ENCODE data around the gene RAP1GAP2.

The RAP1GAP2 gene

DNA sequence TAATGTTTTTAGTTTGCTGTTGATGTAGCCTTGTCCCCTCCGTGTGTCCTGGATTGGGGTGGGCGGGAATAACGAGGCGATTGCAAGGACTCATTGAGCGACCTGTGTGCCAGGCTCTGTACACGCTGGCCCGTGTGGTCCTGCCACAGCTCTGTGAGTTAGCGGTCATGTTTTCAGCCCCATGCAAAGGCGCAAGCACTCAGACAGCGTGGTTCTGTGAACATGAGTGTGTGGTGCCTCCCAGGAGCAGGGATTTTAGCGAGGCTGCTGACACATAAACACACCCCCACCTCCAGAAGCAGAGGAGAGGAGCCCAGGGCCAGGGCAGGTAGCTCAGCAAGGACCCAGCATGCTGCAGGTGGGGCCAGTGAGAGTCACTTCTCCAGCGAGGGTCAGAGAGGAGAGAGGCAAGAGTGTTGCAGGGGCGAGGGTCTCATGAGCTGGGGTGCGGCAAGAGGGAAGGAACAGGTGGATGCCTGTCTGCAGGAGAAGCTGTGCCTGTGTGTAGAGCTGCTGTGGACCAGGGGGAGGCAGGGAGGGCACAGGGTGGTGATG is 151.8 kb downstream of the RAP1GAP2 start:
- DNase-seq (ENCODE audit: low spot score): no peak

- no peak for DNase-seq (ENCODE audit: low spot score)
Measured at GRCh38 chr17:2948721-2949468, 152.7 kb downstream of the RAP1GAP2 start.

DNA sequence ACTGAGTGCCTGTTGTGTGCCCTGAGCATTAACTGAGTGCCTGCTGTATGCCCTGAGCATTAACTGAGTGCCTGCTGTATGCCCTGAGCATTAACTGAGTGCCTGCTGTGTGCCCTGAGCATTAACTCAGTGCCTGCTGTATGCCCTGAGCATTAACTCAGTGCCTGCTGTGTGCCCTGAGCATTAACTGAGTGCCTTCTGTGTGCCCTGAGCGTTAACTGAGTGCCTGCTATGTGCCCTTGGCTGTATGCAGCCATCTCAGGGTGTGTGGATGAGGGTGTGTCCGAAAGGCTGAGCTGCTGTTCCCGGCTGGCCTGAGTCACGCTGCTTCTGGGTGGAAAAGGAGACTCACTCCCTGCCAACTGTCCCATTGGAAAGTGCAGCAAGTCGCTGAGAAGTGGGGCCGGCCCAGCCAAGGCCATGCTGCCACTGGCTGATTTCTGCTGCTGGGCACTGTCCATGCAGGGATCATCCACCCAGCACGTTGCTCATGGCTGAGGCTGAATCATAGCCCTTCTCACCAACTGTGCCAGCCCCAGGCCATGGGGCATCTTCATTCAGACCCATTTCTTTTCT is 153.3 kb downstream of the RAP1GAP2 start:
- DNase-seq (ENCODE audit: low spot score): no peak

GRCh38 chr17:2950846-2951245 is 154.6 kb downstream of the RAP1GAP2 start:
- DNase-seq (ENCODE audit: low spot score): no peak

DNA sequence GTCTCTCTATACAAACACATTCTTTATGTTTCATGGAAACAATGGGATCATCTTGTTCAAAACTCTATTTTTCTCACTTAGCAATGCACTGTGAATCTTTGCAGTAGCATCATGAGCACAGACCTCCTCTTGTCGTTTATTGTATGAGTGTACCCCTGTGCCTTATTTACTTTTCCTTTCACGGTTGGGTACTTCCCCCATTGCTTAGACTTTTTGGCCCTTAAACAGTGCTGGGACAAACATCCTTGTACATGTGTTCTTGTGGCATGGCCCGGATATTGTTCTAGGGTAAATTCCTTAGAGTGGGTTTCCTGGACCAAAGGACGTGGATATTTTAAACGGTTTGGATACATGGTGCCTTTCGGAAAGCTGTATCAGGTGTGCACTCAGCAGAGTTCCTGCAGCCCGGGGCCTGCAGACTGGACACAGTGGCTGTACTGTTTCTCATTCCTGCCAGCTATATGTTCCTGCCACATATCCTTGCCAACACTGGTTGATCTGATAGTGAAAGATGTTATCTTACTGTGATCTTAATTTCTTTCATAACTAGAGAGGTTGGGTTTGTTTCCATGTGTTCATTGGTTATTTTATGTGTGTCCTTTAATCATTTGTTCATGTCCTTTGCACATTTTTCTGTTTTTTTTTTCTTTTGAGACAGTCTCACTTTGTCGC is 156.1 kb downstream of the RAP1GAP2 start:
- DNase-seq (ENCODE audit: low spot score): no peak

DNA sequence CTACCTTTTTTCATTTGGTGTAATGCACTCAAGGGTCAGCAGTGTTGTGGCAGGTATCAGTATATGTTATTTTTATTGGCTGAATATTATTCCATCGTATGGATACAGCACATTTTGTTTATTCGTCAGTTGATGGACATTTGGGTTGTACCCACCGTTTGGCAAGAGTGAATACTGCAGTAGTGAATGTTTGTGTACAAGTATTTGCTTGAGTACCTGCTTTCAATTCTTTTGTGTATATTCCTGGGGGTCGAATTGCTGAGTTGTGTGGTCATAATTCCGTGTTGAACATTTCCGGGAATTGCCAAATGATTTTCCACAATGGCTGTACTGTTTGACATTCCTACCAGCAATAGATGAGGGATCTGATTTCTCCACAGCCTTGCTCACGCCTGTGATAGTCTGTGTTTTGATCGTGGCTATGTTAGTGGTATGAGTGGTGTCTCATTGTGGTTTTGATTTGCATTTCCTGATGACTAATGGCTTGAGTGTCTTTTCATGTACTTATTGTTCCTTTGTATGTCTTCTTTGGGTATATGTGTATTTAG is 158.7 kb downstream of the RAP1GAP2 start:
- DNase-seq (ENCODE audit: low spot score): no peak

- DNase-seq (ENCODE audit: low spot score): no peak
Measured at GRCh38 chr17:2955931-2956582, 159.8 kb downstream of the RAP1GAP2 start.

GRCh38 chr17:2957631-2958286 is 161.5 kb downstream of the RAP1GAP2 start:
- DNase-seq (ENCODE audit: low spot score): no peak

DNA sequence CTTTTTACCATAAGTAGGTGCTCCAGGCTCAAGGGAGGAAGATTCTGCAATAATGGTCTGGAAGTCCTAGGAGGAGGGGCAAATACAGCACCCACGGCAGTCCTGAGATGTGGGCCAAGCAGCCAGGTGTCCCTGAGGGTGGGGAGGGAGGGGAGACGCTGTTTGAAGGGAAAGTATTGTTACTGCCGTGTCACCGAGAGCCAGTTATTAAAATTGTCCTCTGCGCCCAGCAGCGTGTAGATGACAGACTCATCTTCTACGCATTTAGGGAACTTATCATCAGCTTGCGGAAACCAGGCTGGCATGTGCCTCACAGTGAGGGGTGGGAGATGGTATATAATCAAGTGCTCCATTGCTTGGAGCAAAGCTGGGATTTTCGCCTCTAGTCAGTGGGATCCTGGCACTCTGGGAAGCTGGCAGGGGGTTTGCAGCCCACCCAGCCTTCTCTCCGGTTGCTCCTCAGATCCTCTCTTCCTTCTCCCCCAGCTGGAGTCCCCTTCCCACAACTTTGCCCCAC is 162.5 kb downstream of the RAP1GAP2 start:
- no peak for DNase-seq (ENCODE audit: low spot score)

DNA sequence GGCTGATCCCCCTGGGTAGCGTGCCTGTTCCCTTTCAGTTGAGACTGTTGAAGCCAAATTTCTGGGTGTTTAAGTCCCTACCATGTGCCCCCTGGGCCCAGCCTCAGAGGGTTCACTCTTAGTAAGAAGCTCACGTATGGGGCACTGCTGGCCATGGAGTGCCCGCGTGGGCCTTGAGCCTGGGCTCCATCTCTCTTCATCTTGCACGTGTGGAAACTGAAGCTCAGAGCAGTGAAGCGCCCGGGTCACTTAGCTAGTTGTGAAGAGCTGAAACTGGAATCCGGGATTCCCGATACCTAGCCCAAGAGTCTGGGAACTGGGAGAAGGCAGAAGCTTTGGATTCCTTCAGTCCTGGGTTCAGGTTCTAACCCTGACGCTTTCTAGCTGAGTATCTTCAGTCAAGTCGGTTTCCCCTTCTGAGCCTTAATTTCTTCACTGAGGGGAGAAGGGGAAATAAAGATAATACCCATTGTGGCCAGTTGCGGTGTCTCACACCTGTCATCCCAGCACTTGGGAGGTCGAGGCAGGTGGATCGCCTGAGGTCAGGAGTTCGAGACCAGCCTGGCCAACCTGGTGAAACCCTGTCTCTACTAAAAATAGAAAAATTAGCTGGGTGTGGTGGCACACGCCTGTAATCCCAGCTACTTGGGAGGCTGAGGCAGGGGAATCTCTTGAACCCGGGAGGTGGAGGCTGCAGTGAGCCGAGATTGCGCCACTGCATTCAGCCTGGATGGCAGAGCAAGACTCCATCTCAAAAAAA is 163.3 kb downstream of the RAP1GAP2 start:
- DNase-seq (ENCODE audit: low spot score): no peak

DNA sequence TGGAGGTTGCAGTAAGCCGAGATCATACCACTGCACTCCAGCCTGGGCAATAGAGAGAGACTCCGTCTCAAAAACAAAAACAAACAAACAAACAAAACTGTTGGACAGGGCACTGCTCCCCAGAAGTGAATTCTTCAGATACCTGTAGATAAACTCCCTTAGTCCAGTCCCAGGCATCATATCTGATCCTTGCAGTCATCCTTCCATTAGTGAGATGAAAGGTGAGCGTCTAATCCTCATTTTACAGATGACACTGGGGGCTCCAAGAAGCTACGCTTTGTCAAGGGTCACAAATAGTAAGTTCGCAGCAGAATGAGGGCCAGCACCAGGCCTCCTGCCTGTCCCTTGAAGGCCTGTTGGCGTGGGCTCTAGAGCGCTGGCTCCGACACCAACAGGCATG is 165.2 kb downstream of the RAP1GAP2 start:
- DNase-seq (ENCODE audit: low spot score): no peak

DNA sequence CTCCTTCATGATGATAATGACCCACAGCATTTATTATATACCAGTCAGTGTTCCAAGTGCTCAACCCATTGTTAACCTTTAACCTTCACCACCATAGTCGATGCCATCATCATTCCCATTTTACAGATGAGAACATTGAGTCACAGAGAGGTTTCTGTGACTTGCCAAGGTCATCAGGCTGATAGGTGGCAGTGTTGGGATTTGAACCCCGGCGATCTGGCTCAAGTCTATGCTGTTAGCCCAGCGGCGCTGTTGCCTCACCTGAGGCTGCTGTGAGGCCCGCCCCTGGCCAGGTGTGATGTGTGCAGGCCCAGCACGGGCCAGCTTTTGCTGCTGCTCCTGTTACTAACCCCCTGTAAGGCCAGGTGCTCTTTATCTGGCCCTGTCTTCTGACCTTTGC is 166.0 kb downstream of the RAP1GAP2 start:
- no peak for DNase-seq (ENCODE audit: low spot score)

- no peak for DNase-seq (ENCODE audit: low spot score)
Measured at GRCh38 chr17:2962729-2963128, 166.5 kb downstream of the RAP1GAP2 start.

DNA sequence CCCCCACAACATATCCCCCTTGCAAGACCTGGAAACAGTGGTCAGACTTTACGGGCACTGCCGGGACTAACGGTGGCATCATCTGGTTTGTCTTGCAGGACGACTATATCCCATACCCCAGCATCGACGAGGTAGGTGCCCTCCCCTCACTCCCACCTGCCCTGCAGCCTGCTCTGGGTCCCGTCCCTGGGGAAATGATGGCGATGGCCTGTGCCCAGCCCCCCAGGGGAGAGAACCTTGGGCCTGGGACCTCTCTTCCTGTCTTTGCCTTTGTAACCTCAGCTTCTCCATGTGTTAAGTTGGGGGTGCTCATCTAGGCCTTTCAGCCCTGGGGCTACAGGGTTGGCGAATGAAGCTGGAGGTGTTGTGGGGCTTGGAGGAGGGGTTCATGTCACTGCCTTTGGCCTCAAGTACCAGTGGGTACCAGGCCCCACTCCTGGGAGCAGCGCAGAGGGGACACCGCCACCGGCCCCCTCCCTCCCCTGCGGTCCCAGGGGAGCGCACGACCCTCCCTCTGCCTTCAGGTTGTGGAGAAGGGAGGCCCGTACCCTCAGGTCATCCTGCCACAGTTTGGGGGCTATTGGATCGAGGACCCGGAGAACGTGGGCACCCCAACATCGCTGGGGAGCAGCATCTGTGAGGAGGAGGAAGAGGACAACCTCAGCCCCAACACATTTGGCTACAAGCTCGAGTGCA is 167.2 kb downstream of the RAP1GAP2 start:
- no peak for DNase-seq (ENCODE audit: low spot score)

GRCh38 chr17:2964028-2964356 is 167.8 kb downstream of the RAP1GAP2 start:
- DNase-seq (ENCODE audit: low spot score): no peak

GRCh38 chr17:2964370-2964769 is 168.1 kb downstream of the RAP1GAP2 start:
- no peak for DNase-seq (ENCODE audit: low spot score)

DNA sequence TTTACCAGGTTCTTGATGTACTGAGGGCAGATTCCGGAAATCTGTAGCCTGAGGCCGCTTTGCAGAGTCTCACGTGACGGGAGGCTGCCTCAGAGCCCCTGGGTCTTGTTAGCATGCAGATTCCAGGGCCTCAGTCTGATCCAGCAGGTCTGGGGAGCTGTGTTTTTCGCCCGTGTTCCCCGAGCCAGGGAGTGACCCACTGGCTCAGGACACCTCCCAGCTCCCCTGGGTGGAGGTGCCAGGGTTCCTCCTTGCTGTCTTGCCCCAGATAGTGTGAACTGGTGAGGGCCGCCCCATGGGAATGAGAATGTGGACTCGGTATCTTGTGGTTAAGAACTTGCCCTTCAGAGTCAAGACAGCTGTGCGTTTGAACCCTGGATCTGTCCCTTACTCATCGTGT is 168.6 kb downstream of the RAP1GAP2 start:
- no peak for DNase-seq (ENCODE audit: low spot score)

DNA sequence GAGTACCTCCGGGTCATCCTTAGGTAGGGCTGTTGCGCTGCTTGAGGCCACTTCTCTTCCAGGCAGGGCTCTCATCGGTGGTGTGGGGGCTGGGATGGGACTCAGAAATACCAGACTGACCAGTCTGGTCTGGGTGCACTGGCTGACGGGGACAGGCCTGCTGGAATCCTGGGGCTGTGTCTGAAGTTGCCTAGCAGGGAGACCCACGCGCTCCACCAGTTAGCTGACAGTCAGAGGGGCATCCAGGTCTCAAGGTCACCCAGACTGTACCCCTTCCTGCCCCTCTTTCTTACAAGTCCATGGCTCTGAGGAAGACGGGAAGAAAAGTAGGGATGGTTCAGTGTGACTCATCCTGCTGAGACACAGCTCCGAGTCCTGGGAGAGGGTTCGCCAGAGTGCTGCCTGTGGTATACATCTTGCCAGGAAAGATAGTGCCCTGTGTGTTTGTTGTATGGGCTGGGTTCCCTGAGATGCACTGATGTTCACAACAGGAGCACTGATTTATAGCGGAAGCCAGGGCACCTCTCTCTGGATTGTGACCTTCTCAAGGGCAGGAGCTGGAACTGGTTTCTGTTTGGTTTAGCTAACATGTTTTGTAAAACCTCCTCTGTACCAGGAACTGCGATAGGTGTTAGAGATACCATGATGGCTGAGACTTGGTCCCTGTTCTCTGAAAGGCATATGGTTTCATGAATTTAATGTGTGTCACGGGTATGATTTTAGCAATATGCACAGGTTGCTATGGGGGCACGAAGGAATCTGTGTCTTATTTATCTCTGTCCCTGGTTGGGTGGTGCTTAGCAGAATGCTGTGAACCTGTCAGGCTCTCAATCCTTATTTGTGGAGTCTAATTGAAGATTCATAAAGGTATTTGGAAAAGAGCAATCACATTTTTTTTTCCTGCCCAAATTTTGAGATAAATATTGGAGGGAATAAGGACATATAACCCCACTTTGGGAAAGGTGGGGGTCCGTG is 169.7 kb downstream of the RAP1GAP2 start:
- DNase-seq (ENCODE audit: low spot score): no peak

- no peak for DNase-seq (ENCODE audit: low spot score)
Measured at GRCh38 chr17:2967515-2967914, 171.3 kb downstream of the RAP1GAP2 start.
